Activated gamma-delta T cell treated with Interleukin-2 at 50 U/mL for 16 hours (primary cell): Measurements from ENCODE around the gene PPP2R2B.

ENCODE experiments used
- DNase-seq: peaks from one replicate; pipeline ENCODE4 v3.0.0-alpha.2; 2020

PPP2R2B gene

DNA sequence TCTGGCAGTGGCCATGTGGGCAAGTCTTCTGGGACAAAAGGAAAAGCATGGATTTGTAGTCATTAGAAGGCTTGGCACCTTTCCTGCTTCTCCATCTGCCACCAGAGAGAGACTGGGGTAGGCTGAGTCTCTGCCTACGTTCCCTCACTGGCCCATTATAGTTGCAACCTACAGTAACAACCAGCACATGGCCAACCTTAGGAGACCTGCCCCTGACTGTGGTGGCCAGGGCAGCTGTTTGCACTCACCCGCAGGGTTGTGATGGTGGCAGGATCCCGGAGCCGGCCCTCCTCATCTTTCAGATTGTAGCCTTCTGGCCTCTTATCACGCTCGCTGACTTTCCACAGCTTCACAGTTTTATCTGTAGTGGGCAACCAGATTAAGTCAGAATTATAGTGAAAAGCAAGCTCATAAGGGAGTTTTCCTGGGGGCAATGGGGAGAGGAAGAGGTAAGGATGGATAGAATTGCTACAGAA is 187.6 kb downstream of the PPP2R2B start:
- DNase-seq, result no peak

DNA sequence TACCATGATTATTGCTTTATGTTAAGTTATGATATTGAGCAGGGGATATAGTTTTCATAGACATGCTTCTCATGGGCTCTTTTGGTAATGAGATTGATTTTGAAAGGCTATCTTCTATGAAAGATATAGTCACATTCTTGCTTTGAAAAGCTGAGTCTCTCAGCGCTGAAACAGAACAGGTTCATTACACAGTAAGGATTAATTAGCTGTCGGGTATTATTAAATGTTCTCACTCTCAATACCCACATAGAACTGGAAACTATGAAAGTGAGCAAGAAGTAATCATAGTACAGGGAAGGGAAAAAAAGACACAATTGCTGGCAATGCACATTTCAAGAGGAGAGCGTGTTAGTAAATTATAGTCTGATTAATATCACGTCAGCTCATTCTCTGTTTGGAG is 190.9 kb downstream of the PPP2R2B start:
- DNase-seq, result no peak

- DNase-seq, result no peak
Observed at GRCh38 chr5:146683861-146684260, 194.7 kb downstream of the PPP2R2B start.

GRCh38 chr5:146682899-146683532 is 195.5 kb downstream of the PPP2R2B start:
- DNase-seq, result no peak

DNA sequence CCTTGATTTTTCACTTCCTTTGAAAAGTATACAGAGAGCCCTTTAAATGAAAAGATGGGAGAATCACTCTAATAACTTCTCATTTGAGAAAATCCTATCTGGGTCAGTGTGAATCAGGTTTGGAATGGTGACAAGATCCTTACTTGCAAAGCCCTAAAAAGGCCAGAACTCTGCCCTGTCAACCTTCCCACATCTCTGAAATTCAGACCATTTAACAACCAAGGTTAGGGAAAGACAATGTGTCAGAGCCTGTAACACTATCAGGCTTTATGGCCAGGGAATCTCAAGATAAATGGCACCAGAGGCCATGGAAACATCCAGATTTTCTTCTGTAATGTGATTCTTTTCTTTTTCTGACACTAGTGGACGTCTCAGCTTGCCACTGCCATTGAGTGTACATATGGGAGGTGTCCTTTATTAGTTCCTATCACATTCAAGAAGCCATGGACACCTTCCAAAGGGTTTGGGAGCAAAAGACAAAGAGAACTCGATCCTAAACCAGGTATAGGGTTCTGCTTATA is 196.9 kb downstream of the PPP2R2B start:
- no peak for DNase-seq

GRCh38 chr5:146680846-146681584 is 197.5 kb downstream of the PPP2R2B start:
- no peak for DNase-seq

GRCh38 chr5:146675636-146676035 is 202.9 kb downstream of the PPP2R2B start:
- DNase-seq, result no peak

GRCh38 chr5:146672866-146673265 is 205.7 kb downstream of the PPP2R2B start:
- no peak for DNase-seq

DNA sequence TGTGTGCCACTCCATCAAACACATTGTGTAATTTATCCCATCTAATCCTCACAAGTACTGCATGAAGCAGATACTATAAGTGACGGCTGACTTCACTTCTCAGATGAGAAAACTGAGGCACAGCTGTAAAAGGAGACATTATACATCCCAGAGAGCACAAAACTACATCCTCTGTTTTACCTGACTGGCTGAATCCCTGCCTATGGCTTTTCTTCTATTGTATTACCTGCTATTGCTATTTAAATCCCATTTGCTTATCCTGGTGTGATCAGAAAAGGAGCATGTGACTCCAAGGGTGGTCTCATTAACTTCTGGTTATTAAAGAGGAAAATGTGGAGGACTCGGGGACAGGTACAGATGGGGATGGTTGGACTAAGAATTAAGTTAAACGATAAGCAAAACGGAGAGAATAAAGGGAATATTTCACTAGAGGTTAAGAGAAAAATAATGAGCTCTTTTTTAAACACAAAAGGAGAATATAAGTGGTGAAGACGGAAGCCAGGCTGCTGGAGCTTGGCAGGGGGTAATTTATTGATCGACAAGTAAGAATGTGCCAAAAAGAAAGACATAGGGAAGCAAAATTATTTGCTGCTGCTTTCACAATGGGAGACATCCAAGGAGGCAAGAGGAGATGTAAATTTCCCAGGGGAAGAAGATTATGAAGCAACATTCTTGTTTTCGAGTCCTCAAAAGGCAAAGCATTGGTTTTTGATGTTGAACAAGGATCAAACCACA is 206.8 kb downstream of the PPP2R2B start:
- DNase-seq, result no peak

- no peak for DNase-seq
Observed at GRCh38 chr5:146669656-146670055, 208.9 kb downstream of the PPP2R2B start.

GRCh38 chr5:146667633-146668272 is 210.8 kb downstream of the PPP2R2B start:
- DNase-seq, result no peak

DNA sequence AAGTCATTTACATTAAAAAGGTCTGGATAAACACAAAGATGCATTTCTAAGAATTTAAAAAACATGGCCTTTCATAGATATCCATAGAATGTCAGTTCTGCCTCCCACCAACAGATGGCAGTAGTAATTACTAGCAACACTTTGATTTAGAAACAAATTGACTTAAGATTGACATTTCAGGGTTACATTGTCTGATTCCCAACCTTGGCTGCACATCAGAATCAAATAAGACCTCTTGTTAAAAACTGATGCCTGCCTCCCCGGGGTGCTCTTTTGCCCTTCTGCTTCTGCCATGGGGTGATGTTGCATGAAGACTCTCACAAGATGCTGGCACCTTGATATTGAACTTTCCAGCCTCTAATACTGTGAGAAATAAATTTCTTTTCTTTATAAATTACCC is 216.3 kb downstream of the PPP2R2B start:
- no peak for DNase-seq

GRCh38 chr5:146660376-146660960 is 218.1 kb downstream of the PPP2R2B start:
- DNase-seq, result no peak

DNA sequence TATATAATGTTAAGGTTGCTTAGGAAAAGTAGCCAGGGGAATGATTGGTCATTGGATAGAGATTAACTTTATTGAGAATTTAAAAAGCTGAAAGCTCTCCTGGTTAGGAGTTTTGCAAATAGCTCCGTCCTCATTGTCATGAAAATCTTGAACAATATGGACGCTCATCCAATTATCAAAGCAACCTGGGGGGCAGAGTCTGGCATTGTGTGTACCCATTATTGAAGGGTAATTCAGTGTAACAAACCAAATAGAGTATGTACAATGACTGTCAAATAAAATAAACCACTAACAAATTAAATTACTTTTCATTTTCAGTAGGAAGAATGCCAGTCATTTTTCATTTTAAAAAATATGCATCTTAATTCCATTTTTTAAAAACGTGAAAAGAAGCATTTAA is 218.6 kb downstream of the PPP2R2B start:
- no peak for DNase-seq

DNA sequence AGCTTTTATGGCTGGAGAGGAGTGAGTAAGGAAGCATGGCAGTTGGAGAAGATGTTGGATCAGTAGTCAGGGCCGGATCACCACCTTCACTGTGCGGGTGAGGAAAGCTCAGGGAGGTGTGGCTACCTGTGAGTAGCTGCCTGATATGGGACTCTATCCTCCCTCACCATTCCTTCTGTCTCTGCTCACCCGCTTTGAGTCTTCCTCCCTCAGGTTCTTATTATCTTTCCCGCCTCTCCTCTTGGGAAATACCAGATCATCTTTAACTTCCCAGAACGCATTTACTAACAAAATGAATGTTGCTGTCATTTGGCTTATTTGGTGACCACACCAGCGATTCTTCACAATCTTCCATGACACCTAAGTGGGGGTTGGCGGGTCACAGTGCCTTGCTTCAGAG is 221.9 kb downstream of the PPP2R2B start:
- DNase-seq, result no peak

DNA sequence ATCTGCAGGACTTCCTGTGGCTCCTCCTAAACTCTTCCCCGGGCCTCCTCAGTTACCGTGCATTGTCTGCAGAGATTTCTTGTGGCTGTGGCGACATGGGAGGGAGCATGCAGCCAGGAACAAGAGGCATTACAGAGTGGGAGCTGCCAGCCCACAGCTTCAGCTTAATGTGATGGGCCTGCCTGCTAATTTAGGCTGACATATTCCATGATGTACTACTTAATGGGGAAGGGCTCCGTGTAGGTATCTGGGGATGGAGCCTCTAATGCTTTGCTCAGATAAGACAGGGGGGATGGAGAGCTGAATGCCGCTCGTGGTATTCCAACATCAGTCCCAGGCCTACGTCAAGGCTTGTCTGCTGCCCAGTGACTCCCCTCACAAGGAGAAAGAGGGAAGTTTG is 225.0 kb downstream of the PPP2R2B start:
- no peak for DNase-seq

- DNase-seq, result no peak
Observed at GRCh38 chr5:146652547-146652946, 226.0 kb downstream of the PPP2R2B start.

GRCh38 chr5:146647656-146648199 is 230.8 kb downstream of the PPP2R2B start:
- no peak for DNase-seq

- no peak for DNase-seq
Observed at GRCh38 chr5:146646441-146646840, 232.1 kb downstream of the PPP2R2B start.

GRCh38 chr5:146645342-146645741 is 233.2 kb downstream of the PPP2R2B start:
- DNase-seq, result no peak

DNA sequence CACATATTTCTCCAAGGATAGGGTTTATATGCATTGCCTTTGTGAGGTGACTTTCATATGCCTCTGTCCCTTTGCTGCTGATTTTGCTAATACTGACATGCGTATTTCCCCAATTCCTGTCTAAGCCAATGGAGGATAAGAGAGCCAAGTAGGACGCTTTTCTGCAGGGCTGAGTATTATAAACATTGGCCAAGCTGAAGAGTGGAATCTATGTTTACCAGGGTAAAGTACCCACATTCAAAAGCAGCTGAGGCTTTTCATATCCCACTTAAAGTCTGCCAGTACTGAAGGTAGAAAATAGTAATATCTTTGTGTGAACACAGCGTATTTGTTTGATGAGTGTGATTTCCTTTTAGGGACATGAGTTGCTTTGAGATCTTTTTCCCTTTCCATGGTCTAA is 233.7 kb downstream of the PPP2R2B start:
- no peak for DNase-seq

DNA sequence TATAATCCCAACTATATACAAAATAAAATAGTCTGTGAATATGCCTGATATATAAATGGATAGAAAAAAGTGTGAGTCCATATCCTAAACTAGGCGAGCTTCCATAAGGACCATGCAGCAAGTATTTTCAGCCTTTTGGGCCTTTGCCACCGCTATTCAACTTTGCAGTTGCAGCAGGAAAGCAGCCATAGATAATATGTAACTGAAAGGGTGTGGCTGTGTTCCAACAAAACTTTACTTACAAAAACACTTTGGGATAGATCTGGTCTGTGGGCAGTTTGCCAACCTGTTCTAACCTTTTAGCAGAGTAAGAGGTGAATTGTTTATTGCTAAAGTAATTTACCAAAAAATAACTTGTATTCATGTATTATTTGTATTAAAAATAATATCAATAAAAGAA is 234.8 kb downstream of the PPP2R2B start:
- DNase-seq, result no peak
